Embryonic facial prominence (tissue), 1 donor: Measurements from ENCODE around the gene ADAM19.

Experiments
- DNase-seq: peaks from one replicate; pipeline ENCODE4 v3.0.0-alpha.2; 2016; ENCODE audit errors: extremely low spot score

The ADAM19 gene

DNA sequence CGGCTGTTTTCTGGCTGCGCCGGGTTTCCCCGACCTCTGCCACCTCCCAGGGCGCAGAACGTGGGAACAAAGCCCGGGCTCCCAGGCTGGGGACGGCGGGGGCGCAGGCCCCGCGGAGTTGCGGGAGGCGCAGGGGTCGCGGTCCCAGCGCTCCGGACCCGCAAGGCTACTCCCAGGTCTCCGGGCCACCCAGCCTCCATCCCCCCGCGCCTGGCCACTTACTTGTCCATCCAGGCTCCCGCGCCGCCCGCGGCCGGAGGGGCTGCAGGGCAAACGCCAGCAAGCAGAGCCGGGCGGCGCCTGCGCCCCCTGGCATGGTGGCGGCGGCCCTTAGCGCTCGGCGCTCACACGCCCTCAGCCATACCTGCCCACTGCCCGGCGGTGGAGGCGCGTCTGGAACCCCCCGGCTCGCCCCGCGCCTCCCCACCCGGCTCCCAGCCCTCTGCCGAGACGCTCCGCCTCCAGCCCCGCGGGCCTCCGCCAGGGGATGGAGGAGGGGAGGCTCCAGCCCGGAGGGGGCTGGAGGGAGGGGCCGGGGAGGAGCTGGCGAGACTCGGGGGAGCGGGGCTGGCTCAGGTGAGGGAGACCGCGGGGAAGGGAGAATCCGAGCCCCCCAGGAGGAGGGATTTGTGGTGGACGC, at the start of gene ADAM19:
ADAM19 (minus strand) TSS at position 395 of the 640 bp plus-strand sequence; CDS start at position 316, 79 bp downstream.
- DNase-seq = no peak

DNA sequence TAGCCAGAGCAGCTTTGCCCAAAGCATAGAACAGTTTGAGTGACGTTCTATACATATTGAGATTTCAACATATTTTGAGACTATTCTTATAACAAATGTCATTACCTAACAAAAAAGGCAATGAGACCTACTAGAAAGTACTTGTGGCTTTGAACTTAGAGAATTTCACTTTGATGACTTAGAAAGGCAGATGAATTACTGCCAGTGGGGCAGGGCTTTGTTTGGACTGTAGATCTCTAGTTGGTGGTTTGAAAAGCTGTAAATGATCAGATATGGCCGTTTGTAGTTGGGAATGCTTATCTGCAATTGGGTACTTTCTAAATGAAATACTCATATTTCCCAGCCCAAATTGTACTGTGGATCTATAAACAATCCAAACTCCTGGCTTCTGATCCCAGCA, 48.6 kb upstream of the ADAM19 start:
- no peak for DNase-seq

- no peak for DNase-seq
Observed at GRCh38 chr5:157620776-157621175, 45.2 kb upstream of the ADAM19 start.

- DNase-seq = no peak
Observed at GRCh38 chr5:157618191-157618765, 42.7 kb upstream of the ADAM19 start.

GRCh38 chr5:157616785-157617184, 41.2 kb upstream of the ADAM19 start:
- no peak for DNase-seq

DNA sequence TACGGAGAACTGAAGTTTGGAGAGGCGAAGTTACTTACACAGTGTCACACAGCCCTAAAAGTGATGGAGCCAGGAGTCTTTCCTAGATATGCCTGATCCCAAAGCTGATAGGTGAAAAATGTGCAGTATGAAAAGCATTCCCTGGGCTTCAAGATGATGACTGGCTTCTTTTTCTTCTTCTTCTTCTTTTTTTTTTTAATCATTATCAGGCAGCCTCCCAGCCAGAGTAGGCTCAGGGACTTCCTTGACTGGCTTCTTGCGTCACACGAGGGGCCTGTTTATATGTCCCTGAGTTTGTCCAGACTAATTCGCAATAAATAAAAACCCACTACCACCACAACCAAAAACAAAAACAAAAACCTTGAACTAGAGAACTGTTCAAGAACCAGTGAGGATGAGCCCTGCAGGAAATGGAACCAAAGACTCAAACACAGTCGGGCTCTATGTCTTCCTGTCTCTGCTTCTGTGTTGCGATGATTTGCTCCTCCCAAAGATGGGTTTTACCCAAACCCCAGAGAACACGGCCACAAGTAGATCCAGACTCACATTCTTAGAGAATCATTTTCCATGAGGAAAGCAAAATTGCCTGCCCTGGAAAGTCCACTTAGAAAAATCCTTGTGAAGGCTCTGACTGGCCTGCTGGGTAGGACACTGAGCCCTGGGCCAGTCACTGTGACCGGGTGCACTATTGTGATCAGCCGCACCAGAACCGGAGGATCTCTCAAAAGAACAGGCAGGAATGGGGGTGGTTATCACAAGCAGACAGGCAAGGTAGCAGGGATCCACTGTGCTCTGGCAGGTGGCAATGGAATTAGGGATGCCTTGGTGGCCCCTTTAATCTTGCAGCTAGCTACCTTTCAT, 38.0 kb upstream of the ADAM19 start:
- no peak for DNase-seq

DNA sequence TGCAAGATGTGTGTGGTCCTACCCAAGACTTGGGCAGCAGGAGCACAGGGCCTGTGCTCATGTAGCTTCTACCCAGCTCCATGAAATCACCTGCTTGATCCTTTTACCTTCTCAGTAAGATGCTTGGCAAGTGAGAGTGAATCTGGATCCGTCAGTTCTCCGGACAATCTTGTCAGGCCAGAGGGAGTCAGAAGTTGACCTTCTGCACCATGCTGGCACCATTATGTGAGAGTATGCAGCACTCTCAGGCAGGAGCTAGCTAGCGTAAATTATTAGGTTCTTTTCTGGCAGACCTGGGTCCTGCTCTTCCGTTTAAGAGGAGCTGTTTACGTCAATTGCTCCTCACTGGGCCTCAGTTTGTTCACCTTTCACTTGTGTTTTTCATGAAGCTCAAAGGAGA, 37.0 kb upstream of the ADAM19 start:
- DNase-seq = no peak

GRCh38 chr5:157611571-157612476, 36.2 kb upstream of the ADAM19 start:
- DNase-seq = no peak

DNA sequence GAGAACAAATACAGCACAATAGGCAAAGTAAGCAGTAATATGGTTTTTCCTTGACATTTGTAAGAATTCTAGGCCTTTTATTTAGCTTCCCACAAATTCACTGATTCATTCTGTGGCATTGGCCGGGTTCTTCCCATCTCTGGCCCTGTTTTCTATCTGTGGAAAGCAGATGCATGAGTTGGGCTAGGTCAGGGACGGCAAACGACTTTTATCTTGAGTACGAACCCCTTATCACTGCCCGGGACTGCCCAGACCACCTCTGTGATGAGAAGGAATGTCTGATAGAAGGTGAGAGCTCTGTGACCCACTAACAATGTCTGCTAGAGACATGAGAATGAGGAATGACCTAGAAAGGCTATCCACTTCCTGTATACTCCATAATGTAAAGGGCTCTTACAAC, 35.4 kb upstream of the ADAM19 start:
- DNase-seq = no peak

DNA sequence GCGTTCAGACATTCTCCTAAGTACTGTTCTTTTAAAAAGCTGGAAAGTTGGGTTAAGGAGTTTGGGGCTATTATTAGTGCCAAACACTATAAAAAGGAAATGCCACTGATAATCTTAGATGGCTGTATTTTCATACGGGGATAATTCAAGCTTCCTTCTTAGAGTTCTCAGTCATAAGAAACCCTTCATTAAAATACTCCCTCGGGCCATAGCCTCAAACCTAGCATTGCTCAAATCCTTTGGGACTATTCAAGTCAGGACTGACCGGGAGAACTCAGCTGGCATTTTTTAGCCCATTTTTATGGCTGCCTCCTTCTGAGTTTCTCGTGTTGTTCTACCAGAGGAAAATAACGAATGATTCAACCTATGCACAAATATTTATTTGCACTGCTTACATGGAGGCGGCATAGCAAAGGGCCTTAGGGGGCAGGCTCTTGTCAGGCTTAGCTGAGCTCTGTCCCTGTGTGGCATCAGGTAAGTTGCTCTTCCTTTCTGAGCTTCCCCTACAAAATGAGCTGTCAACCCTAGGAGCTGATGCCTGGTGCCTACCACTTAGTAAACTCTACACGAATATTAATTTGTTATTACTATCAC, 33.5 kb upstream of the ADAM19 start:
- DNase-seq = no peak

GRCh38 chr5:157607371-157608161, 32.0 kb upstream of the ADAM19 start:
- no peak for DNase-seq

GRCh38 chr5:157606046-157606445, 30.5 kb upstream of the ADAM19 start:
- DNase-seq = no peak

DNA sequence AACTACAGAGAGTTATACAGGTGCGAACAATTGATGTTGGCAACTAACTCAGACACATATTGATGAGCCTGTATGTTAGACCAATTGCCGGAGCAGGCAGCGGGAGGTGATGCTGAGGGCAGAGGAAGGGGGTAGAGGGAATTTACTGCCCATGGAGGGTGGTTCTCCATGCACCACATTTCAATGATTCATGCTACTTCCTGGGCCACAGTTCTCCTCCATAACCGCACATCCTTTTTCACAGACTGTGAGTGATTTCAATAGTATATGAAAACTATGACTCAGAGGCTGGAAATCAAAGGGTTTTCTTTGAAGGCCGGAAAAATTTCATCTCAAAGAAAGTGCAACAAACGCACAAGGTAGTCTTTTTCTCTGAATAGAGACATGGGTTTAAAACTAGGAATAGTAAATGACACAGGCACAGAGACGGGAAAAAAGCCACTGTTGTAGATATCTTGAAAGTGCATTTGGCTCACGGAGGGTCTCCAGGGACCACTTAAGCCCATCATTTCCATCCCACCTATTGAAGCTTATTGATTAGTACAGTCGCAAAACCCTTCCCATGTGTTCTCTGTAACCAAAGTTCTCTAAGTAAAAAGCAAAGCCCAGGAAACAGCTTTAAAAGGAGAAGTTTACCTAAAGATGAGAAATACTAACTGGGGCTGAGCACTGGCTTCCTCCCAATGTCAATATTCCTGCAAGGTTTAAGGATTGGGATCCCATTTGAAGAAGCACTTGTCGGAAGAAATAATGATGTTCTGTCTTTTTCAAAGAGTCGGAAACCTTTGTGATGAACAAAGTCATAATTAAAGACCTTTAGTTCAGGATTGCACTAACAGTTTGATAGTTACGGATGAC, 28.0 kb upstream of the ADAM19 start:
- DNase-seq = no peak

DNA sequence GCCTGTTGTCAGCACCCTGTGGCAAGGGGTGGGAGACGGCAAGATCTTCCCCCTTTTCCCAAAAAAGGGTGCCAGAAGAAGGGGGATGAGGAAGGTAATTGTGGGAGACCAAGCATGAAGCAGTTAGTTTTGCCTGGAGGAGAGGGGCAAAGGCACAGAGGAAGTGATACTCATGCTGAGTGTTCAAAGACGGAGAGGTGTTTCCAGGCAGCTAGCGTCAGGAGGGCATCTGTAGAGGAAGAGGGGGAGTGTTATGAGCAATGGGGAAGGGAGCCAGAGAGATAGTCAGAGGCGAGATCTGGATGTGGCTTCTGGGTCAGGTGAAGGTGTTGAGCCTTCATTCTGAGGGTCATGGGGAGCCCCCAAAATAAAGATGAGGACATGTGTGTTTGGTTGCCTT, 26.9 kb upstream of the ADAM19 start:
- DNase-seq = no peak

- DNase-seq = no peak
Observed at GRCh38 chr5:157600252-157600651, 24.7 kb upstream of the ADAM19 start.

DNA sequence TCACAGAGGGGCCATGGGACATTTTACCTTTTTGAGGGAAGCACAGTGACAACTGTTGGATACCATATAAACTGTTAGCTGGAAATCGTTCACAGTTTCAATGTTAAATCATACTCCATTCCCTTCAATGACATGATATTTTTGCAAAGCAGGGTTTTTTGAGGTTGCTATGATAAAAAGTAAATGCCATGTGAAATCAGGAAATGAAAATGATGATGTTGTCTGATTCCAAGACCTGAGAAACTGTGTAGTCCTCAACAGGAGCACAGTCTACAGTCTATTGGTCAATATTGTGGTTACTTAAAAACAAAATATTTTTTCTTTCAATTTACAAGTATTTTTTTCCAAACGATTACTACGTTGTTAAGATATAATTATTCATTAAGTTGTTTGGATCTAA, 24.0 kb upstream of the ADAM19 start:
- DNase-seq = no peak

DNA sequence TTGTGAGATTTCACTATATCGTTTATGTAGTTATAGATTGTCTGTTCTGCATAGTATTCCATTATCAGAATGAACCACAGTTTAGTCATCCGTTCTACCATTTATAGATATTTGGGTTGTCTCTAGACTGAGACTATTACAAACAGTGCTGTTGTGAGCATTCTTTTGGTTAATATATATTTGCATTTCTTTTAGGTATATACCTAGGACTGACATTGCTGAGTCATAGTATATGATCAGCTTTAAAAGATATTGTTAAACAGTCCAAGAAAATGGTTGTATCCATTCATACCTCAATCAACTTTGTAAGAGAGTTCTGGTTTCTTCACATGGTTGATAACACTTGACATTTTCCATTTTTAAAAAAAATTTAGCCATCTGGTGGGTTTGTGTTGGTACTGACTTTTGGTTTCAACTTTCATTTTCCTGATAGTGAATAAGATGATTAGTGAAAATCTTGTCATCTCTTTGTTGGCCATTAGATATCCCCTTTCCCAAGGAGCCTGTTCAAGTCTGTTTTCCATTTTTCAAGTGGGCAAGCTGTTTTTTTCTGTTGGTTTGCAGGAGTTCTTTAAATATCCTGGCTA, 22.9 kb upstream of the ADAM19 start:
- DNase-seq = no peak

DNA sequence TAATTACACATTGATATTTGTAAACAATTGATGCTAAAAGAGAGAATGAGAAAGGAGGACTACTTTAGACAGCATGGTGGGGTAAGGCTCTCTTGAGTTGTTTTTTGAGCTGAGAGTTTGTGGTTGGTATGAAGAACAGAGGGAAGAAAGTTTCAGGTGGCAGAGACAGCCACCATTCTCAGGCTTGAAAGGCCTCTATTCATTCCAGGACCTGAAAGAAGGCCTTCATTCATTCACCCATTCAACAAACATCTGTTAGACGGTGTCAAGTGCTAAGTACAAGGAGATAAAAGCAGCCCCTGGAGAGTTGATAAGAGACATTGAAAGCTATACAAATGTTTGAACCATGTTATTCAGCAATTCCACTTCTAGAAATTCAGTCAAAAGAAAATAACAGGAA, 21.7 kb upstream of the ADAM19 start:
- no peak for DNase-seq

- DNase-seq = no peak
Observed at GRCh38 chr5:157596487-157596886, 20.9 kb upstream of the ADAM19 start.
